Uterus (tissue), 2 donors: ENCODE results near the gene UVRAG.

Experiments
- CTCF ChIP-seq, 4 experiments: fragments of 200-600 bp in 2 of 4; fragments of 450-650 bp in 2 of 4; sonication (generic) in 2 of 4; IDR thresholded peaks; one replicate each; pipeline ENCODE4 v1.5.1; 2016 to 2019; ENCODE audit warnings: antibody characterized with exemption in 4 of 4, mild to moderate bottlenecking in 2 of 4, moderate library complexity in 1 of 4
- POLR2A ChIP-seq, 2 donors: fragments of 450-650 bp; IDR thresholded peaks; one replicate each; pipeline ENCODE4 v1.6.1; 2016; ENCODE audit warnings: antibody characterized with exemption in 2 of 2, mild to moderate bottlenecking in 1 of 2, moderate library complexity in 1 of 2

DNA sequence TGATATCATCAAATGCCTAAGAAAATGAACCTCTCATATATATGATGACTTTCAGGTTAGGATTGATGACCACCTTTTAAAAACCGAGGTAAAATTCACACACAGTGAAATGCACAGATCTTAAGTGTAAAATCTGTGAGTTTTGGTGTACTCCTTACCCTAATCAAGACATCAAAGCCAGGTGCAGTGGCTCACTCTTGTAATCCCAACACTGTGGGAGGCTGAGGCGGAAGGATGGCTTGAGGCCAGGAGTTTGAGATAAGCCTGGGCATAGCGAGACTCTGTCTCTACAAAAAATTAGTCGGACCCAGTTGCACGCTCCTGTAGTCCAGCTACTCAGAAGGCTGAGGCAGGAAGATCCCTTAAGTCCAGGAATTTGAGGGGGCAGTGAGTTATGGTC is 140.4 kb downstream of the UVRAG start:
- no peak for TF ChIP-seq CTCF (IDR thresholded peaks at IDR 0.05)
- no peak for TF ChIP-seq POLR2A (IDR thresholded peaks at IDR 0.05)
